ENCODE results near the gene NPAS3.

Gene NPAS3

GRCh38 chr14:33560718-33561431, 622.2 kb downstream of the NPAS3 start:
- DNase-seq (ENCODE audit: low read depth), result no peak

- no peak for DNase-seq (ENCODE audit: low read depth)
These were observed 623.0 kb downstream of the NPAS3 start for GRCh38 chr14:33561488-33562175.

DNA sequence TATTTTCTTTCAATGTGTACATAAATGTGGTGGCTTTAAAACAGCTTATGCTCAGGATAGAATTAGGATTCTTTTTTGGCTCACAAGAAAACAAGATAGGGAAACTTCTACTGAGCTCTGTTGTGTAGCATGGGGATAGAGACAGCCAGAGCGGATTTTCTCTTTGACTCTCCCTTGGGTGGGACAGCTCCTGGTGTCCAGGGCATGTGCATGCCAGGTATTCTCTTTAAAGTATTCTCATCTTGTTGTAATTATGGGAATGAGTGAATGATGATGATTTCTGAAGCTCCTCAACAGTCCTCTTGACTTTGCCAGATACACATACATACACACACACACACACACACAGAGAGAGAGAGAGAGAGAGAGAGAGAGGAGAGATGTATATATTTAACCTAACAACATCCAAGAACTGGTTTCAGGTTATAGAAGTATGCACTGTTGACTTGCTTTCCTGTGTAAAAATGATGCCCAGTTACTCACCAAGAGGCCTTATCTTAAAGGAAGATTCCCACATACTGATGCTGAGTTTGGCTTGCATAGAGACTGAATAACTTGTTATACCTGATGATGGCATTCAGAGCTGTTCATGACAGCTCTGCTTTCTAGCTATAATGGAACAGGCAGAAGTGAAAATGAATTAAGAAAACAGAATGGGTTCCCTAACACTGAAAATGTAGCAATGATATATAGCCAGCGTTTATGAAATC, 624.7 kb downstream of the NPAS3 start:
- no peak for DNase-seq (ENCODE audit: low read depth)

DNA sequence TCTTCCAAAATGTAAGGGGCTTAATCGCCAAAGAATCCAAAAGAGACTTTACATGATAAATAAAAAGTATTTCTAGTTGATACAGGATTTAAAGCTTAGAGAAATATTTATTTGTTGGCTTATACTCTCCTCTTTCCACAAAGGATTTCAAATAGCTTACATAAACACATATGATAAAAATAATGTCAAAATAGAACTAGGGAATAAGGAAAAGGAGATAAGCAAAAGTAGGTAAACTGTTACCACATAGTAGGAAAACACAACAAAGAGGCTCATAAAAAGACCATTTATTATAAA, 625.2 kb downstream of the NPAS3 start:
- no peak for DNase-seq (ENCODE audit: low read depth)

- DNase-seq (ENCODE audit: low read depth), result no peak
These were observed 626.3 kb downstream of the NPAS3 start for GRCh38 chr14:33564774-33565630.

DNA sequence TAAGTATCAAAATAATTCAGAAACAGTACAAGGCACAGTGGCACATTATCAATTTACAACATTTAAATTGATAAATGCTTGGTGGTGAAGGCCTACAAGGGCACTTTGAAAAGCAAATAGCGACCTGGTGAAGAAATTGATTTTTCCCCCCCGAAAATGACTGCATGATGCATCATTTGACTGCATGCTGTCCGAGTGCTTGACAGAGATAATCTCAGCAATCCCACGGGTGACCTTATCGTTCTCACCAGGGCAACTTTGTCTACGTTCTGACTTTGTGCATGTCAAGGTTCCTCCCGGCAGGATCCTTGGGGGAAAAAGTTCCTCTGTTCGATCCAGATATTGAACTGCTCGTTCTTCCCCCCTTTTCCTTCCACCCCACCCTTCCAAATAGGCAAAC, 627.4 kb downstream of the NPAS3 start:
- DNase-seq (ENCODE audit: low read depth), result no peak

GRCh38 chr14:33567023-33567728, 628.5 kb downstream of the NPAS3 start:
- DNase-seq (ENCODE audit: low read depth), result no peak

DNA sequence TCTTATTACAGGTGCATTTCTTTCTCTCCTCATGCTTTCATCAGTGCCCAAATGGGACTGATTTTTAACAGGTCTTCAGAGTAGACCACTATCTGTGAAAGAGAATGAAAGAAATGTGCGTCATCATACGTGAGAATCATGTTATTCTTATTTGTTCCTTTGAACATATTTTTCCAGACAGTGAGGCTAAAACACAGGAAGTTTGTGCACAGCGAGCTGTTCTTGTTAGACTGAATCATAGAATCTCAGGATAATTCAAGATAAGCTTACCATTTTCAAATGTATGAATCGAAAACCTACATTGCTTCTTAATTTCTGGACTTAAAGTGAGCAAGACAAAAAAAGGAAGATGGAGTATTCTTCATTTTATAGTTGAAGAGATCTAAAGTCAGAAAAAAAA, 629.1 kb downstream of the NPAS3 start:
- DNase-seq (ENCODE audit: low read depth), result no peak

DNA sequence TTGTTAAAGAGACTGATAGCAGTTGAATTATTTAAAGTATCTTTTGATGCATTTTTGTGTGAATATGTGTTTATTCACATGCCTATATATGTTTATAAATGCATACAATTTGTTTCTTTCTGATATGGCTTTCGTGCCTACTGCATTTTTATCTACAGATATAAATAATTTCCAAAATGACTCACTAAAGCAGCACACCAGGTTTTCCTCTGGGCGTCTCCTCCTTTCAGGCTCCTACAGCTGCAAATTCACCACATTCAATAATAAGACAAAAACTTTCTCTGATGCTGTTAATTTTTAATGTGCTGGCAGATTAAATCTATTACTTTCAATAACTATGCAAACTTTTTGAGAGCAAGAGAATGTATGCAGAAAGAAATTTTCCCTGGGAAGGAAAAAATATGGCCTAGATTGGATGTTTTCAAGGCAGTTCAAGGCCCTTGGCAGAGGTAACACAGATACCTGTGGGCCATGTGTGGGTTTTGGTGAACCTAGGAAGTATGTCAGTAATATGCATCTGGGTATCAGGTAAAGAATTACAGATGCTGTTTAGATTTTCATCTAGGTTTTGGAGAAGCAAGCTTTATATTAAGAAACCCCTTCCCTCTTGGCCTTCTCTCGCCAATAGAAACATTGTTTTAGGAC, 630.4 kb downstream of the NPAS3 start:
- no peak for DNase-seq (ENCODE audit: low read depth)

- DNase-seq (ENCODE audit: low read depth), result no peak
These were observed 631.4 kb downstream of the NPAS3 start for GRCh38 chr14:33569821-33570687.

GRCh38 chr14:33570694-33571310, 632.1 kb downstream of the NPAS3 start:
- DNase-seq (ENCODE audit: low read depth), result no peak

DNA sequence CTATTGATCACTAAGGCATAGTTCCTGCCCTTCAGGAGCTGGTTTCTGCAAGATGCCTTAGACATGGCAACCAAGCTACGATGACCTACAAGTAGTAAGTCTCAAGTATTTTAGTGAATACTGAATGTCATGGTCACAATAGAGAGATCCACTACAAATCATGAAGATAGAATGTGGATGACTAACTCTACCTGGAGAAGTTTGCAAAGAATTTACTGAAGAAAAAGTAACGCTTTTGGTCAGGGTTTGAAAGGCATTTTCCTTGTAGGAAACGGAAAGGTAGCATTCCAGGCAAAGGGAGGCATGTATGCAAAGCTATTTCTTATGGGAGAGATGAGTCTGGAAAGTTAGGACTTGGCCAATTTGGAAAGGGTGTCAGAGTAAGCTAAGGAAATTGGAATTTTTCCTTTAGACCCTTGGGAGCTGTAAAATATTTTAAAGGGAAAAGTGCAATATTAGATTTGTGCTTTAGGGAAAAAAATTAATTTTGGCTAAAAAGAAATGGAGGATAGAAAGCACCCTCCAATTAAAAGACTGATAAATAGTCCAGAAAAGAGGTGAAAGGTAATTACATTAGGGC, 634.7 kb downstream of the NPAS3 start:
- DNase-seq (ENCODE audit: low read depth), result no peak

- no peak for DNase-seq (ENCODE audit: low read depth)
These were observed 637.3 kb downstream of the NPAS3 start for GRCh38 chr14:33576014-33576413.

- no peak for DNase-seq (ENCODE audit: low read depth)
These were observed 640.0 kb downstream of the NPAS3 start for GRCh38 chr14:33578461-33579216.

DNA sequence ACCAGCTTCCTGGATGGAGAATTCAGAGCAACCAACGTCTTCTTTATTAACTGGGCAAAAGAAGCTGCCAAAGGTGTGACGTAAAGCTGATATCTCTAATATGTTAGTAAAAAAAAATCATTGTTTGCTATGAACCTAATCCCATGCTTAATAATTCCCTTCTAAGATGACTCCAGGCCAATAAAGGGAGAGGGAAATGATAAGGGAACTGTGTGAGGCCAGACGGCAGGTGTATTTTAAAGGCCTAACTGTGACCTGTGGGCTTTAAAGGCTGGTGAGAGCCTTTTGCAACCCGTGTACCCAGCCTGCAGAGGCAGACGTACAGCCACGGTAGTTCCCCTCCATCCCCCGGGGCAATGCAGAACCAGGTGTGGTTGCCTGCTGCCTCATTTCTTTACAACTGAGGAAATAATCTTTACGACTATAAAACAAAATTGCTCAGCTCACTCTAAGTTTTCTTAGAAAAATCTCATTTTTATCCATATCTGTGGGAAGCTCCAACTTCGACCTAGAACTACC, 641.6 kb downstream of the NPAS3 start:
- DNase-seq (ENCODE audit: low read depth), result no peak

- no peak for DNase-seq (ENCODE audit: low read depth)
These were observed 642.2 kb downstream of the NPAS3 start for GRCh38 chr14:33580841-33581240.

DNA sequence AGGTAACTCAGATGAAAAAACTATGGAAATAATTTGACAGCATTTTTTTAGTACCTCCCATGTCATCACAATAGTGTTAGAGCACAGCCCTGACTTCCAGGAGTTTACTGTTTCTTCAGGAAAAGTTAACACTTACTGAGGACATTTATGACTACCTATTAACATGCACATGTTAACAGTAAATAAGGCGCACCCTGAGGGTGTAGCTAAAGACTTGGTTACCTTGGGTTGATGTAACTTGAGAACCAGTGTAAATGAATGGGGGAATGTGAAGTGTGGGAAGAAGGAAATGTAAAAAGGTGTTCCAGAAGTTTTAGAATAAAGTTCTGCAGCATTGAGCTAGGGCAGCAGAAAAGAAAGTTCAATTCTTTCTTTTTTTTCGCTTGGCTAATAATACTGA, 646.0 kb downstream of the NPAS3 start:
- no peak for DNase-seq (ENCODE audit: low read depth)

DNA sequence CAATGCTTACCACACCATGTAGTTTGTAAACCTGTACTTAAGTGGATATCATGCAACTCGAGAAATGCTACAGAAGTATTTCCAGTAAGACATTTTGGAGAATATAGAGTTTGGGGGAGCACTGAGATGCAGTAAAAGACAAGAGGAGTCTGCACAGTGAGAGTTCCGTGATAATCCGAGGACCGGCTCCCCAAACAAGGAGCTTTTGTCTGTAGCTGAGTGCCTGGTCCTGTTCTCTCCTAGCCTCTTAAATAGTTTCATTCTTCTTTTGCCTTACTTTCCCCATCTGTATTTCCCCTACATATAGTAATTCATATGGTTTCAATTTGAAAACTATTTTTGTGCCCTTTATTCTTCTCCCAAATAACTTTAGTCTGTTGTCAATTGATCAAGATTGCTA, 648.1 kb downstream of the NPAS3 start:
- DNase-seq (ENCODE audit: low read depth), result no peak
